Right atrium auricular region (tissue), 2 donors: ENCODE data around the gene UNKL. TPM values are rescaled to one million over a fixed set of nuclear protein-coding genes. Genes with fewer than 3 reads are reported as not detected.
A peak's percentile ranks its signal among the peaks of the same experiment; 100 is the strongest.

ENCODE experiments used
- DNase-seq: peaks from one replicate; pipeline ENCODE4 v3.0.0-alpha.2; 2019; ENCODE audit warnings: low spot score
- H3K27ac ChIP-seq, 2 donors: fragments of 200-600 bp; sonication (generic); 1 replicate in 1 of 2; 2 replicates in 1 of 2; pipeline ENCODE4 v1.5.1; 2016 to 2019
- H3K27me3 ChIP-seq, 2 donors: fragments of 200-600 bp; sonication (generic); one replicate each; pipeline versions ENCODE4 v1.5.1 to v1.6.0; 2017 to 2019
- H3K36me3 ChIP-seq: fragments of 200-600 bp; sonication (generic); one replicate; pipeline ENCODE4 v1.5.1; 2016
- H3K4me1 ChIP-seq, 2 donors: fragments of 200-600 bp; sonication (generic); one replicate each; pipeline versions ENCODE4 v1.5.1 to v1.6.0; 2017 to 2019
- H3K4me3 ChIP-seq, 2 donors: fragments of 200-600 bp; sonication (generic); 1 replicate in 1 of 2; 2 replicates in 1 of 2; pipeline ENCODE4 v1.5.1; 2017 to 2019; ENCODE audit warnings: mild to moderate bottlenecking in 1 of 2, moderate library complexity in 1 of 2
- H3K9me3 ChIP-seq, 2 donors: fragments of 200-600 bp; sonication (generic); one replicate each; pipeline ENCODE4 v1.5.1; 2019
- CTCF ChIP-seq, 2 donors: fragments of 200-600 bp; sonication (generic); IDR thresholded peaks; one replicate each; pipeline ENCODE4 v1.5.1; 2019; ENCODE audit warnings: antibody characterized with exemption in 2 of 2
- total RNA-seq, 2 donors: library from RNA; depleted of rRNA; stranded (reverse); fragments of >200 nt; gene quantifications; one replicate each; pipeline ENCODE4 v1.1.0, GENCODE V29; 2016

The UNKL gene
- total RNA-seq, 2 donors from 2014 or later = 11.0 to 17.6 TPM

GRCh38 chr16:1434644-1435592 is 20.4 kb upstream of the UNKL start:
- Histone ChIP-seq H3K4me1 (no peaks in the 10 kb centered on the region), H3K4me3 (no peak overlapping the region), H3K27ac (no peak overlapping the region), H3K27me3 (no peaks in the 10 kb centered on the region), H3K36me3 (no peaks in the 10 kb centered on the region), H3K9me3 (no peaks in the 10 kb centered on the region)
- TF ChIP-seq CTCF (IDR thresholded peaks at IDR 0.05) = no peak
- DNase-seq = no peak

GRCh38 chr16:1433756-1434155 is 19.3 kb upstream of the UNKL start:
- TF ChIP-seq CTCF (IDR thresholded peaks at IDR 0.05) = no peak
- Histone ChIP-seq H3K9me3 (no peaks in the 10 kb centered on the region), H3K4me3 (no peak overlapping the region), H3K4me1 (peaks cover 0 to 1% of the 10 kb centered on the region in 2 donors), H3K36me3 (no peaks in the 10 kb centered on the region), H3K27me3 (no peaks in the 10 kb centered on the region), H3K27ac (no peak overlapping the region)
- no peak for DNase-seq

- Histone ChIP-seq H3K27ac (no peak overlapping the region), H3K27me3 (no peaks in the 10 kb centered on the region), H3K4me3 (peak overlapping the region in 1 of 2 donors; percentile 40), H3K9me3 (no peaks in the 10 kb centered on the region), H3K36me3 (no peaks in the 10 kb centered on the region), H3K4me1 (peaks cover 0 to 6% of the 10 kb centered on the region in 2 donors)
- no peak for DNase-seq
- no peak for TF ChIP-seq CTCF (IDR thresholded peaks at IDR 0.05)
These were observed 18.7 kb upstream of the UNKL start for GRCh38 chr16:1433263-1433560.

GRCh38 chr16:1432388-1433262 is 18.1 kb upstream of the UNKL start:
- Histone ChIP-seq H3K9me3 (no peaks in the 10 kb centered on the region), H3K36me3 (no peaks in the 10 kb centered on the region), H3K27ac (no peak overlapping the region), H3K4me1 (peaks cover 0 to 6% of the 10 kb centered on the region in 2 donors), H3K27me3 (no peaks in the 10 kb centered on the region), H3K4me3 (peak overlapping the region in 1 of 2 donors; percentile 40)
- DNase-seq = no peak
- no peak for TF ChIP-seq CTCF (IDR thresholded peaks at IDR 0.05)

GRCh38 chr16:1431497-1432270 is 17.2 kb upstream of the UNKL start:
- no peak overlapping the region for H3K27ac ChIP-seq
- H3K27me3 ChIP-seq = no peaks in the 10 kb centered on the region
- peak overlapping the region in 1 of 2 donors; percentile 40 for H3K4me3 ChIP-seq
- H3K36me3 ChIP-seq = no peaks in the 10 kb centered on the region
- H3K9me3 ChIP-seq = no peaks in the 10 kb centered on the region
- no peak for DNase-seq
- TF ChIP-seq CTCF (IDR thresholded peaks at IDR 0.05) = no peak
- peaks cover 0 to 6% of the 10 kb centered on the region in 2 donors for H3K4me1 ChIP-seq
